ENCODE data around the gene WHRN.

WHRN gene

GRCh38 chr9:114356792-114357191 lies 148.5 kb downstream of the WHRN start:
- no peak for FAIRE-seq

DNA sequence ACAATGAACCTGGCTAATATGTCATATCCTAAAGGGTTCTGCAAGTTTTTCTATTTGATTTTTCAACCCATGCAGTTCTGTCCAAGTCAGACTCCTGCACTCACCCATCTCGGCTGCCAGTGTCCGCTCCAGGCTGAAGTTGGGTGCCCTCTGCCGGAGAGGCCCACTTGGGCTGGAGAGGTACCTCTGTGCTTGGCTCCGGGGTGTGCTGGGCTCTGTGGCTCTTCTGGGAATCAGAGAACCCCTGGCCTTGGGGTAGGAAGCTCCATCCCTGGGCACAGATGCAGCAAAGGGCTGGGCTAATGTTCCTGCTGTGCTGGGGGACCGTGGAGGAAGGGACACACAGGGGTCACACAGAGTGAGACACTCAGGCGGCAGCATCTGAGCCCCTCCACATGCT lies 149.5 kb downstream of the WHRN start:
- no peak for FAIRE-seq

Data from G401.6 (cell line).